Endothelial cell of umbilical vein (primary cell): ENCODE results near the gene GAB2.

Experiments used
- CTCF ChIP-seq, 2 donors: IDR thresholded peaks; 1 replicate in 1 of 2; 2 replicates in 1 of 2; pipeline ENCODE4 v1.5.1; 2011; ENCODE audit warnings: low read length in 2 of 2, mild to moderate bottlenecking in 2 of 2, moderate library complexity in 2 of 2, control low read depth in 1 of 2, inconsistent platforms in 1 of 2, low read depth in 1 of 2; ENCODE audit not compliant: insufficient read depth in 1 of 2; ENCODE audit errors: extremely low read depth in 1 of 2
- EZH2 ChIP-seq: IDR thresholded peaks from 2 replicates; pipeline ENCODE4 v1.6.1; 2012; ENCODE audit warnings: borderline replicate concordance, low read depth, mild to moderate bottlenecking, moderate library complexity, low read length, inconsistent platforms; ENCODE audit not compliant: severe bottlenecking
- GATA2 ChIP-seq: IDR thresholded peaks from 2 replicates; pipeline ENCODE4 v1.7.0; 2011; ENCODE audit warnings: low read depth, mild to moderate bottlenecking, moderate library complexity, mixed read lengths, low read length; ENCODE audit not compliant: insufficient read length, insufficient read depth
- JUN ChIP-seq: IDR thresholded peaks from 2 replicates; pipeline ENCODE4 v1.6.1; 2011; ENCODE audit warnings: borderline replicate concordance, low read depth; ENCODE audit not compliant: insufficient read length, insufficient read depth
- POLR2A ChIP-seq: IDR thresholded peaks from 2 replicates; pipeline ENCODE4 v1.6.1; 2012; ENCODE audit warnings: low read depth, mild to moderate bottlenecking, control low read depth, low read length
- POLR2AphosphoS5 ChIP-seq: IDR thresholded peaks from 2 replicates; pipeline ENCODE4 v1.6.1; 2012; ENCODE audit warnings: low read depth, mild to moderate bottlenecking, control low read depth, low read length, moderate library complexity; ENCODE audit not compliant: insufficient read depth
- TF ChIP-seq, protein P1 (sequence below): IDR thresholded peaks from 2 replicates; pipeline ENCODE4 v1.6.1; 2011; ENCODE audit not compliant: insufficient read depth, insufficient read length

DNA sequence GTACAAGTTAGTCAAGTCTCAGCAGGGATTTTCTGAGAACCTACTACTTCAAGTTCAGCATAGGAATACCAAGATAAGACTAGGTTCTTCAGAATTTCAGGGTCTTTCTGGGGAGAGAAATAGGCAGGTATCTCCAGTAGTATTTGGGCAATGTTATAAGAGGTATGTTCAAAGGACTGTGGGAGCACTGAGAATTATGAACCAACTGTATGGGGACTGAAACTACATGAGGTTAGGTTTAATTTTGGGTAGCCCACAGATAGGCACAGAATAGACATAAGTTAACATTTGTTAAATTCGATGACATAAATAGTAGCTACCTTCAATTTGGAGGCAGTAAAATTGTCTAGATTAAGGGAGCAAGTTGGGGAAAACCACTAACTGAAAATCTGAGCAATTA lies 9.2 kb upstream of the GAB2 start:
- TF ChIP-seq CTCF (IDR thresholded peaks at IDR 0.05; ENCODE audit: extremely low read depth in 1 of 2, insufficient read depth in 1 of 2, low read depth in 1 of 2, low read length in 2 of 2), result no peak
- no peak for TF ChIP-seq POLR2A
- no peak for TF ChIP-seq GATA2
- no peak for TF ChIP-seq EZH2
- TF ChIP-seq, protein P1, sequence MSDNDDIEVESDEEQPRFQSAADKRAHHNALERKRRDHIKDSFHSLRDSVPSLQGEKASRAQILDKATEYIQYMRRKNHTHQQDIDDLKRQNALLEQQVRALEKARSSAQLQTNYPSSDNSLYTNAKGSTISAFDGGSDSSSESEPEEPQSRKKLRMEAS, result no peak
- TF ChIP-seq POLR2AphosphoS5, result no peak
- TF ChIP-seq JUN, result no peak
